EH (cell line): Measurements from ENCODE around the gene COL8A1.

Experiments
- DNase-seq: peaks from one replicate; pipeline ENCODE4 v3.0.0-alpha.2; 2015; ENCODE audit warnings: low read depth

COL8A1 gene

DNA sequence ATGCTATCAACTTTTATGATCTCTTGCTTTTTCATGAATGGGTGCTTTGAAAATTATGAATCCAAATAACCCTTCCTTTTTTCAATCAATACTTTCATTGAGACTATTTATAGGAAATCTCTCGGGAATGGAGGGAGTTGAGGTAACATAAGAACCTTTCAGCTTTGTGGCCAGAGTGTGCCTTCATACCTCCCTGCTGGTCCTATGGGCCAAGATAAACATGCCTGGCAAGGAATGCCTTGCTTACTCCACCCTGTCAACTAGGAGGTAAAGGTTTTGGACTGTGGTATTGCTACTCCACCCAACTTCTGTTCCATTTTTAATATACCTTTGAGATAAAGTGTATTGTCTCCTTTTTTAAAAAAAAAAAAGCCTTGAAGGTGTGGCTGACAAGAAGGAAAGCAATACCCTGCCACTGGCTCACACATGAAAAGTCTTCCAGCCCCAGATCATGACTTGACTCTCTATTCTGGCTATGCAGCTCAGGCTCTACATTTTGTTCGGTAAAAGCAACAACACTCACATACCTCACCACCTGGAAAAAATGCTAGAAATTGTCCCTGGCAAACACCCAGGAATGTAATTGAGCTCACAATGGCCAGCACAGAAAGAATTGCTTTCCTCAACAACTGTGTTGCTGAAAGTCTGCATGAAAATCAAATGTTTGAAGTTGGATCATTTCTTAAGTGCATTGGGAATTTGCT lies 35.8 kb downstream of the COL8A1 start:
- DNase-seq, result peak; percentile 56

GRCh38 chr3:99678023-99678422 lies 39.6 kb downstream of the COL8A1 start:
- DNase-seq, result peak; percentile 96

GRCh38 chr3:99678896-99679295 lies 40.5 kb downstream of the COL8A1 start:
- DNase-seq, result no peak

- DNase-seq, result no peak
Measured at GRCh38 chr3:99681512-99681911, 43.1 kb downstream of the COL8A1 start.

DNA sequence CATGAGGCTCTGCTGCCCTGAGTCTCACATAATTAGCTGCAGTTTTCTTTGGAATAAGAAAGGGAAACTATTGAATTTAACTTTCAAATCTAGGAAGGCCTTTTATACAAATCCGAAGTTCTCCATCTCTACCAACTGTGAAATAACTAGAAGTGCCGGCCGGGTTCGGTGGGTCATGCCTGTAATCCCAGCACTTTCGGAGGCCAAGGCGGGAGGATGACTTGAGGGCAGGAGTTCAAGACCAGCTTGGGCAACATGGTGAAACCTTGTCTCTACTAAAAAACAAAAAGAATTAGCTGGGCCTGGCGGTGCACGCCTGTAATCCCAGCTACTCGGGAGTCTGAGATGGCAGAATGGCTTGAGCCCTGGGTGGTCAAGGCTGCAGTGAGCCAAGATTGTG lies 43.6 kb downstream of the COL8A1 start:
- DNase-seq, result no peak

- DNase-seq, result no peak
Measured at GRCh38 chr3:99683465-99683864, 45.1 kb downstream of the COL8A1 start.

DNA sequence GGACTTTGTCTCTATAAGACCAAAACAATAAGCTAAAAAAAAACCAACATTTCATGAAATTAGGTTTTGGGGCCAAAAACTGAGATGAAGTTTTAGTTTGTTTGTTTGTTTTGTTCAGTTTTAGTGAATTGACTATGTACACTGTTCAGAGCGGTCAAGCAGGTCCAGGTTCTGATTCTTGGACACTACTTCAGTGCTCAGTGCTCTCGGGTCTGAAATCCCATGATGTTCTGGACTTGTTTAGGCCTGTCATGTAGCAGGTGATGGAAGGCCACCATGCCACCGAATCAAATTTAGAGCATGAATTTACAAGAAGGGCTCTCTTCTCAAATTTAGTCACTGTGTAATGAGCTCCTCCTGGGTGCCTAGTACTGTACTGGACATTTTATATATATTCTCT lies 45.5 kb downstream of the COL8A1 start:
- DNase-seq, result no peak

DNA sequence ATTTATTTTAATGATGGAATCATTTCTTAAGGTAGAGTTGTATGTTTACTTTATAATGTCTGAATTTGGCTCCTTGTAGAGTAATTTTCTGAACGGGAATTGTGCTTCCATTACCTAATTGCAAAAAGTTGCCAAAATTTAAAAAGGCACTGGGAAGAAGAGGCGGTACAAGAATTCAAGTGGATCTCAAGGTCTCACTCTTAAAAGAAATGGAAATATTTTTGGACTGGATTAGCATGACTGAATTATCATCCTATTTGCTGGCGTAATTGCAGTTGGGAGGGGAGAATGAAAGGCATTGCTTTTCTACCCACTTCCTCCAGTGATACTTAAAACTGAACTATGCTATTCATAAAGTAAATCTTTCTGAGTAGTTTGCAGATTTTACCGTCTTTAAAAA lies 46.2 kb downstream of the COL8A1 start:
- DNase-seq, result no peak

DNA sequence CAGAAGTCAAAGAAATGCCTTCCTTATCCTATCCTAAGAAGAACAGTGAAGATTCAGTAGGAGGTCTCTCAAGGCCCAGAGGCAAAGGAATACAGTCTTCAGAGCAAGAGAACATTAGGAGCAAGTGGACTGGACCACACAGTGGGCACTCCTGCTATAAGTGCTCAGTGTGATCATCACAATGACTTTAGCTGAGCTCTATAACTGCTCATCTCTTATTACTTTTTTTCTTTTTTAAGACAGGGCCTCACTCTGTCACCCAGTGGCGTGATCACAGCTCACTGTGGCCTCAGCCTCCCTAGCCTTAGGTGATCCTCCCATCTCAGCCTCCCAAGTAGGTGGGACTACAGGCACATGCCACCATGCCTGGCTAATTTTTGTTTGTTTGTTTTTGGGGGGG lies 48.1 kb downstream of the COL8A1 start:
- no peak for DNase-seq

DNA sequence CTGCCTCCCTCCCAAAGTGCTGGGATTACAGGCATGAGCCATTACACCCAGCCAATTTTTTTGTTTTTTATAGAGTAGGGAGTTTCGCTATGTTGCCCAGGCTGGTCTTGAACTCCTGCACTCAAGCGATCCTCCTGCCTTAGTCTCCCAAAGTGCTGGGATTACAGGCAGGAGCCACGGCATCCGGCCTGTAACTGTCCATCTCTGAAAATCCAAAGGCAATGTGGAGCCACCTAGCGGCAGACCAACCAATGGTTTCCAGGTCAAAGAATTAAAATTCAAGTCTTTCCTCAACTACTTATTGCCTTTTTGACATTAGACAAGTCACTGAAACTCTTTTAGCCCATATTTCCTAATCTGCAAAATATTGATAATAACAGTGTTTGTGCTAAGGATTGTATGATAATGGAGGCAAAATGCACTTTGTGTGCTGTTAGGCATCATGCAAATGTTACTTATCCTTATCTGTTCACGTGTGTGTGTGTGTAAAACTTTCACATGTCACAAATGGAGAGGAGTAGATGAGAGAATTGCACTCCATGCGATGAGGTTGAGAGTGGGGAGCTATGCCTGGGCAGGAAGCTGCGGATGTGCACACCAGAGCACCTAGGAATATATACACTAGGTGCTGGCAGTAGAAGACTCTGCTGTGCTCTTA lies 48.7 kb downstream of the COL8A1 start:
- peak; percentile 72 for DNase-seq

DNA sequence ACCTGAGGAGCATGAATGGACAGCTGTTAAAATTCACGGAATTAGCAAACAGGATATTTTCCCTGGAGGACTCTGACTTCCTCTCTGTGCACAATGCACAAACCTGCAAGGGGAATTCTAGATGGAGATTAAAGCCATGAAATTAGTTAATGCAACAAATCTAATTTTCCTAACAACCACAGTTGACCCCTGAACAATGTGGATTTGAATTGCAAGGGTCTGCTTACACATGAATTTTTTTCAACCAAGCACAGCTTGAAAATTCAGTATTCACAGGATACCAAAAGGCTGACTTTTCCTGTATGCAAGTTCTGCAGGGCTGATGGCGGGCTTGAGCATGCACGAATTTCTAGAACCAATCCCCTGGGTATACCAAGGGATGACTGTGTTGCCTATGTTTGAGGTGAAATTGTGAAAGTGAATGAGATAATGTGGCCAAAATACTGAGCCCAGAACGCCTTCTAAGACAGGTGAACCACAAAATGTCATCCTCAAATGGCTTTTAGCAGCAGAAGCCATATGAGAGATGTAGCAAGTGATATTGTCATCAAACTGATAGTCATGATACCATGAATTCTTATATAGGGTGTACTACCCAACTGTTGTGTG lies 52.5 kb downstream of the COL8A1 start:
- DNase-seq, result no peak

GRCh38 chr3:99693636-99694035 lies 55.2 kb downstream of the COL8A1 start:
- no peak for DNase-seq

GRCh38 chr3:99696497-99696896 lies 58.1 kb downstream of the COL8A1 start:
- DNase-seq, result no peak

DNA sequence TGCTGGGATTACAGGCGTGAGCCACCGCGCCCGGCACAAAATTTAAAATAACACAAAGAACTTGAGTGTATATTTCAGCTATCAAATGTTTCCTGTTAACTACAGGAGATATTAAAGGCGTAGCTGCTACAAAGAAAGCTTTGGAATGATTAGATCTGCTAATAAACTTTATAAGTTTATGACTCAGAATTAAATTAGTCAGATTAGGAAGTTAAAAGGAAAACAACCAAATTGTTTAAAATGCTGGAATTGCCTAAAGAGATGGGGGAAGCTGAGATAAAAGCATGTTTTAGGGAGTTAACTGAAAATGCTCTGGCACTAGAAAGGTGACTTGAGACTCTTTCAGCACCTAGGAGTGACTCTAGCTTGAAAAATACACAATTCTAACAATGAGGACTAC lies 58.9 kb downstream of the COL8A1 start:
- DNase-seq, result no peak

DNA sequence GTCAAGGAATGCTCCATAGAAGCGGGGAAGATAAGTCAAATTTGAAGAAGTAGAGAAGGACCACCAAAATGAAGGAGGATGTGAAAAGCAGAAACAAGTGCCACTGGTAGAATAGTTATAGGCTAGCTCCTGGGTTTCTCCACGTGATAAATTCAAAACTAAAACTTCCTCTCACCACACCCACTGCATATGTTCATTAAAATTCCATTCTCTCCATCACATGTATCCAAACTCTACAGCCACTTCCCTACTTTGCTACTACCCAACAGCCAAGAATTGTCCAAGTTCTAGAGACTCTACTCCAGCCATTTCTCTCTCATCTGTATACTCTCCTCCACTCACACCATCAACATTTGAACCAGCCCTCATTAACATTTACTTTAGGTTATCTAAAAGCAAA lies 60.5 kb downstream of the COL8A1 start:
- no peak for DNase-seq

DNA sequence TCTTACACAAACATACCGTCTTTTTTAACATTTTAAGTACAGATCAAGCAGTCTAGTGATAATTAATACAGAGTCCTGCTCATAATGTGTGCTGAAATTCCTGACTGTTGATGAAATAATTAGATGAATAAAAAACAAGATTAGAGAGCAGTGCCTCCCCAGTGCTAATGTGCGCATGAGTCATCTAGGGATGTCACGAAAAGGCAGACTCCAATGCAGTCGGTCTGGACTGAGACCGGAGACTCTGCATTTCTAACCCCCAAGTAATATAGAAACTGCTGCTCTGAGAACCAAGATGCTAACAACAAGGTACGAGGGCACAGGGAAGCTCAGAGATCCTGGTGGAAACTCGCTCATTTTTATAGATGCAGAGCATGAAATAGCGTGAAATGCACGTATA lies 61.4 kb downstream of the COL8A1 start:
- peak; percentile 80 for DNase-seq

GRCh38 chr3:99700631-99701268 lies 62.4 kb downstream of the COL8A1 start:
- DNase-seq, result peak; percentile 54

DNA sequence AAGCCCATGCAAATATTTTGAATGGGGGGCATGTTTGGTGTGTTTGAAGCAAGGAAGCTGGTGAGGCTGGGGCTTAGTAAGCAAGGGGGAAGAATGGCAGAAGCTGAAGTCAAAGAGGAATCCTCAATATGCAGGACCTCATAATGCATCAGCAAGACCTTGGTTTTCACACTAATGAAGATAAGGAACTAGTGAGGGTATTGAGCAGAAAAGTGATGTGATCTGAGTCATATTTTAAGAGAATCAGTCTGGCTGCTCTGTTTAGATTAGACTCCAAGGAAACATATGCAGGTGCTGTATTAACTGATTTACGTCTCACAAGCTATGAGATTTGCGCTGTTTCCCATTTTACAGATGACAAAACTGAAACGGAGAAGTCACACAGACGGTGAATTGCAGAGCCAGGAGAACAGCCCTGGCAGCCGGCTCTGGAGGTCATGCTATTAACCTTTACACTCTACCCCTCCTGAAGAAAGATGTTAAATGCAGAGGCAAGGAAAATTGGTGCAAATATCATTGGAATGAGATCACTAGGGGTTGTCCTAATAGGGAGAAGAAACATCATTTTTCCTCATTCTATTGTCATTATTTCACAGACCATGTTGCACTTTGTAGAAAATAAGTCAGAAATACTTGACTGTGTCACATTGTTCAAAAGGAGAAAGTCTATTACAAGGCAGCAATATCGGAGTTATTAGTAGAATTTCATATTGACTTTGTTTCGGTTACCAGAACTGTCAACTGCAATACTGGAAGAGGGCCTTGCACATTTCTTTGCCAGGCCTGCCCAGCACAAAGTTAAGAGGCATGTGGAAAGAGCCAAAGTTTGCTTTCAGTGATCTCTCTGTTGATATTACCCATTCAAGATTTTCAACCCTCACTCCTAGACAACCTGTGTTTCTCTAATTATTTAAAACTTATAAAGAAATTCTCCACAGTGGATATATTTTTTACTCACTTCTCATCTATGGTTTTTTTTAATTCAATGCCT lies 64.9 kb downstream of the COL8A1 start:
- DNase-seq, result no peak

- no peak for DNase-seq
Measured at GRCh38 chr3:99704417-99704816, 66.0 kb downstream of the COL8A1 start.

- no peak for DNase-seq
Measured at GRCh38 chr3:99706410-99706809, 68.0 kb downstream of the COL8A1 start.

DNA sequence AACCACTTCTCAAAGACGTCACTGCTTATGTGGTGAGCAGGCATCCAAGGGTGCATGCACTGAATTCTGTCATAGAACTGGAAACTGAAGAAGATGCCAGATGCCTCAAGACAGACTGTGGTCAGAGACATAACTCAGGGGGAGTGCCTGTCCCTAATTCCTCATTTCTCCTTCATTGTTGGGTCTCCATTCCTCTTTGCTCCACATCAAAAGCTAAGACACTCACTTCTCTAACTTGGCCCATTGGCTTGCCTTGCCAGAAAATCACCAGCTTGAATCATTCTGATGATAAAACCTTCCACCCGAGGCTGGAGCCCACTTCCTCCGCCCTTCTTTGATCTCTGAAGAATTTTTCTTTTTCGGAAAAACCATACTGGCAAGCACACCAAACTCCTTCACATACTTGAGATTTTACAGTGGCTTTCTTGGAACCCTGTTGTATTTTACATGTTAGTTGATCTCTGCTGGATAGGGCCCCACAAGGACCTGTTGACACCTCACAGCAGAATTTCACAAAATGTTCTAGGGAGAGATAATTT lies 69.9 kb downstream of the COL8A1 start:
- DNase-seq, result peak; percentile 54

GRCh38 chr3:99709686-99710085 lies 71.3 kb downstream of the COL8A1 start:
- no peak for DNase-seq
